Keratinocyte (primary cell): Measurements from ENCODE around the gene POU2F2. TPM values are rescaled to one million over a fixed set of nuclear protein-coding genes. Genes with fewer than 3 reads are reported as not detected.

Experiments
- DNase-seq: peaks from one replicate; pipeline ENCODE4 v3.0.0-alpha.2; 2011; ENCODE audit warnings: low read depth, missing footprints, low spot score
- FAIRE-seq: peaks from 2 replicates; lab custom pipeline; 2011; peaks lifted over from hg19 to GRCh38; lab: Jason Lieb, UNC
- H2AFZ ChIP-seq: 2 replicates; pipeline ENCODE4 v1.6.0; 2012; ENCODE audit warnings: low read length, control low read depth, inconsistent platforms; ENCODE audit not compliant: control insufficient read depth
- H3K27ac ChIP-seq: 2 replicates; pipeline ENCODE4 v1.5.1; 2011; ENCODE audit warnings: low read length; ENCODE audit not compliant: control insufficient read depth, insufficient read depth
- H3K27me3 ChIP-seq: 3 replicates; pipeline ENCODE4 v1.6.0; 2011; ENCODE audit warnings: low read length; ENCODE audit not compliant: control insufficient read depth, insufficient read depth; ENCODE audit errors: extremely low read depth
- H3K36me3 ChIP-seq, 2 experiments: 2 replicates in 1 of 2; 3 replicates in 1 of 2; pipeline ENCODE4 v1.5.1; 2011; ENCODE audit warnings: low read length in 2 of 2, mild to moderate bottlenecking in 1 of 2; ENCODE audit not compliant: control insufficient read depth in 2 of 2, insufficient read depth in 2 of 2; ENCODE audit errors: extremely low read depth in 1 of 2
- H3K4me1 ChIP-seq: 3 replicates; pipeline ENCODE4 v1.5.1; 2011; ENCODE audit warnings: low read length; ENCODE audit not compliant: control insufficient read depth, insufficient read depth; ENCODE audit errors: extremely low read depth
- H3K4me2 ChIP-seq: 3 replicates; pipeline ENCODE4 v1.6.0; 2011; ENCODE audit warnings: low read depth, low read length; ENCODE audit not compliant: control insufficient read depth, insufficient read depth; ENCODE audit errors: extremely low read depth
- H3K4me3 ChIP-seq, 3 experiments: fragments of 200-600 bp in 1 of 3; sonication (generic) in 1 of 3; 2 replicates in 2 of 3; 3 replicates in 1 of 3; pipeline ENCODE4 v1.5.1; 2011 to 2016; ENCODE audit warnings: low read length in 3 of 3, mild to moderate bottlenecking in 3 of 3, control low read depth in 2 of 3, inconsistent platforms in 1 of 3, low read depth in 1 of 3, mixed read lengths in 1 of 3, mixed run types in 1 of 3, moderate library complexity in 1 of 3; ENCODE audit not compliant: control insufficient read depth in 2 of 3, insufficient read depth in 2 of 3; ENCODE audit errors: extremely low read depth in 1 of 3
- H3K79me2 ChIP-seq: 2 replicates; pipeline ENCODE4 v1.6.0; 2012; ENCODE audit warnings: low read length; ENCODE audit not compliant: control insufficient read depth, insufficient read depth
- H3K9ac ChIP-seq: 3 replicates; pipeline ENCODE4 v1.6.0; 2011; ENCODE audit warnings: low read length; ENCODE audit not compliant: control insufficient read depth, insufficient read depth; ENCODE audit errors: extremely low read depth
- H3K9me1 ChIP-seq: 3 replicates; pipeline ENCODE4 v1.6.0; 2011; ENCODE audit warnings: low read length; ENCODE audit not compliant: control insufficient read depth, insufficient read depth; ENCODE audit errors: extremely low read depth
- H3K9me3 ChIP-seq: 2 replicates; pipeline ENCODE4 v1.5.1; 2012; ENCODE audit warnings: low read depth, low read length; ENCODE audit not compliant: control insufficient read depth
- H4K20me1 ChIP-seq: 3 replicates; pipeline ENCODE4 v1.6.0; 2011; ENCODE audit warnings: low read length; ENCODE audit not compliant: control insufficient read depth, insufficient read depth; ENCODE audit errors: extremely low read depth
- CTCF ChIP-seq, 3 experiments: IDR thresholded peaks in 1 of 3; conservative IDR thresholded peaks in 1 of 3; optimal IDR thresholded peaks in 1 of 3; 2 replicates in 2 of 3; 3 replicates in 1 of 3; pipeline versions ENCODE3 to v1.5.1; 2011; ENCODE audit warnings: low read length in 3 of 3, mild to moderate bottlenecking in 3 of 3, moderate library complexity in 2 of 3, control low read depth in 1 of 3, inconsistent platforms in 1 of 3; ENCODE audit not compliant: insufficient read depth in 2 of 3; ENCODE audit errors: extremely low read depth in 1 of 3
- EZH2 ChIP-seq: IDR thresholded peaks from one replicate; pipeline ENCODE4 v1.6.1; 2012; ENCODE audit warnings: inconsistent platforms, mild to moderate bottlenecking, low read length, moderate library complexity
- dilution Hi-C: fragments of 300-500 bp; cut with MboI; formaldehyde crosslinking; loops from one replicate; pipeline ENCODE4 v1.7.0; 2020; ENCODE audit warnings: low sequenced_read_pairs; ENCODE audit not compliant: extremely low pct_ligation_motif_present
- polyA plus RNA-seq, 5 experiments: library from polyadenylated mRNA; depleted of rRNA in 3 of 5; stranded (reverse) in 3 of 5; stranded (forward) in 1 of 5; unstranded in 1 of 5; fragments of >200 nt; gene quantifications; 1 replicate in 1 of 5; 2 replicates in 3 of 5; 3 replicates in 1 of 5; pipeline versions ENCODE4 v1.2.1 to v1.2.3, GENCODE V29; 2011 to 2012; ENCODE audit warnings: missing spikeins in 2 of 5, low read depth in 1 of 5, low replicate concordance in 1 of 5

Gene POU2F2
- polyA plus RNA-seq, 1 donor (not counting 4 experiments of a cell fraction or from before 2014, with no cell fraction given): 7.0 TPM

- DNase-seq: no peak
- dilution Hi-C loops: no loop called here
- TF ChIP-seq EZH2: no peak
- no peak for TF ChIP-seq CTCF (optimal IDR thresholded peaks at IDR 0.05 in 1 of 3, IDR thresholded peaks at IDR 0.05 in 1 of 3, conservative IDR thresholded peaks at IDR 0.05 in 1 of 3; ENCODE audit: extremely low read depth in 1 of 3, insufficient read depth in 2 of 3, low read length in 3 of 3)
Observed at GRCh38 chr19:42168206-42168605, 36.0 kb upstream of the POU2F2 start.

GRCh38 chr19:42166316-42166715 lies 34.1 kb upstream of the POU2F2 start:
- Histone ChIP-seq H3K36me3 (no peaks in the 10 kb centered on the region), H3K9ac (no peak overlapping the region), H3K9me1 (no peaks in the 10 kb centered on the region), H3K4me3 (no peak overlapping the region), H4K20me1 (no peaks in the 10 kb centered on the region), H3K27me3 (peaks cover 15% of the 10 kb centered on the region), H3K27ac (no peak overlapping the region), H3K4me2 (no peak overlapping the region), H3K4me1 (no peaks in the 10 kb centered on the region), H3K9me3 (no peaks in the 10 kb centered on the region), H3K79me2 (no peaks in the 10 kb centered on the region), H2AFZ (no peak overlapping the region)
- no peak for FAIRE-seq
- dilution Hi-C loops: no loop called here
- no peak for TF ChIP-seq CTCF (optimal IDR thresholded peaks at IDR 0.05 in 1 of 3, IDR thresholded peaks at IDR 0.05 in 1 of 3, conservative IDR thresholded peaks at IDR 0.05 in 1 of 3; ENCODE audit: extremely low read depth in 1 of 3, insufficient read depth in 2 of 3, low read length in 3 of 3)
- no peak for TF ChIP-seq EZH2
- DNase-seq: no peak

More at GRCh38 chr19:42168206-42168605, 36.0 kb upstream of the POU2F2 start:
- no peak overlapping the region for H3K27ac ChIP-seq
- H2AFZ ChIP-seq: no peak overlapping the region
- H3K4me2 ChIP-seq: no peak overlapping the region
- no peak for FAIRE-seq
- no peaks in the 10 kb centered on the region for H3K9me3 ChIP-seq
- H3K27me3 ChIP-seq: peaks cover 3% of the 10 kb centered on the region
- H4K20me1 ChIP-seq: no peaks in the 10 kb centered on the region
- no peak overlapping the region for H3K9ac ChIP-seq
- H3K79me2 ChIP-seq: no peaks in the 10 kb centered on the region
- no peaks in the 10 kb centered on the region for H3K9me1 ChIP-seq
- no peaks in the 10 kb centered on the region for H3K36me3 ChIP-seq
- no peak overlapping the region for H3K4me3 ChIP-seq
- no peaks in the 10 kb centered on the region for H3K4me1 ChIP-seq
